Diencephalon (tissue), 1 donor: ENCODE data around the gene SRBD1. TPM values are rescaled to one million over a fixed set of nuclear protein-coding genes. Genes with fewer than 3 reads are reported as not detected.

Source experiments
- small RNA-seq: library from RNA; depleted of rRNA; stranded (forward); fragments of <200 nt; gene quantifications from one replicate; pipeline ENCODE3, GENCODE V24; 2014
- total RNA-seq: library from RNA; depleted of rRNA; stranded (reverse); fragments of >200 nt; gene quantifications from one replicate; pipeline ENCODE4 v1.2.3, GENCODE V29; 2014

SRBD1 gene, protein sequence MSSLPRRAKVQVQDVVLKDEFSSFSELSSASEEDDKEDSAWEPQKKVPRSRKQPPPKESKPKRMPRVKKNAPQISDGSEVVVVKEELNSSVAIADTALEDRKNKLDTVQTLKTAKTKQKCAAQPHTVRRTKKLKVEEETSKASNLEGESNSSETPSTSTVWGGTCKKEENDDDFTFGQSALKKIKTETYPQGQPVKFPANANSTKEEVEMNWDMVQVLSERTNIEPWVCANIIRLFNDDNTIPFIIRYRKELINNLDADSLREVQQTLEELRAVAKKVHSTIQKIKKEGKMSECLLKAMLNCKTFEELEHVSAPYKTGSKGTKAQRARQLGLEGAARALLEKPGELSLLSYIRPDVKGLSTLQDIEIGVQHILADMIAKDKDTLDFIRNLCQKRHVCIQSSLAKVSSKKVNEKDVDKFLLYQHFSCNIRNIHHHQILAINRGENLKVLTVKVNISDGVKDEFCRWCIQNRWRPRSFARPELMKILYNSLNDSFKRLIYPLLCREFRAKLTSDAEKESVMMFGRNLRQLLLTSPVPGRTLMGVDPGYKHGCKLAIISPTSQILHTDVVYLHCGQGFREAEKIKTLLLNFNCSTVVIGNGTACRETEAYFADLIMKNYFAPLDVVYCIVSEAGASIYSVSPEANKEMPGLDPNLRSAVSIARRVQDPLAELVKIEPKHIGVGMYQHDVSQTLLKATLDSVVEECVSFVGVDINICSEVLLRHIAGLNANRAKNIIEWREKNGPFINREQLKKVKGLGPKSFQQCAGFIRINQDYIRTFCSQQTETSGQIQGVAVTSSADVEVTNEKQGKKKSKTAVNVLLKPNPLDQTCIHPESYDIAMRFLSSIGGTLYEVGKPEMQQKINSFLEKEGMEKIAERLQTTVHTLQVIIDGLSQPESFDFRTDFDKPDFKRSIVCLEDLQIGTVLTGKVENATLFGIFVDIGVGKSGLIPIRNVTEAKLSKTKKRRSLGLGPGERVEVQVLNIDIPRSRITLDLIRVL
- total RNA-seq, result 45.4 TPM

GRCh38 chr2:45611020-45611859 lies at the start of gene SRBD1:
Gene SRBD1, minus strand, starts transcription at chr2:45611267. Its CDS starts 5,826 bp downstream, at chr2:45605441.

DNA sequence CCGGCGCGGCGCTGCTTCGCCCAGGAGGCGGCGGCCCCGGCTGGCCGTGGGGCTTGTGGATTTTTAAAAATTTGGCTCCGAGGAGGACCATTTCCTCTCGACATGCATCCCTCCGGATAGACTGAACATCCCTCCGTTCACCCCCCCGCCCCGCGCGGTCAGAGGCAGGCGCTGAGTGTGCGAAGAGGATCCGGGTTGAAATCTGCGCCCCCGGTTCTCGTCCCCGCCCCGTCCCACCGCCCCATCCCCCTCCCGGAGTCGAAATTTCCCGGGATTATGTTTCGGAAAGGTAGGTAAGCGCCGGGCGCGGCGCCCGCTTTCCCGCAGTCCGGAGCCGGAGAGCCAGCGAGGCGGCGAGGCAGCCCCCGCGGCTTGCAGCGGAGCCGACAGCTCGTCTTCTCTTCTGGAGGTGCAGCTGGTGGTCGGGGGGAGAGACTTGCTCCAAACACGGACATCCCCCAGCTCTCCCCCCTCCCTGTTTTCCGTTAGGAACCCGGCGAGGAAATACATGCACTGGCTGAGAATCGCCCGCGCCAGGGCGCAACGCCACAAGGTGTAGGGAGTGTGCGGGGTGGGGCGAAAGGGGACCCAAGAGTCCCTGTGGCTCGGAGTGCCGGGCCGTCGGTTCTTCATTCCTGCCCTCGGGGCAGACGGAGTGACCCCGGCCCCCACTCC lies 40.5 kb upstream of the SRBD1 start, which contains the start of gene PRKCE:
PRKCE (plus strand) TSS at position 261 of the 675 bp plus-strand sequence.

Small RNAs within 50 kb of the gene (small RNA-seq; reads per million reads assigned to genes)
- not detected for gene RN7SL414P

Other genes starting within 250 kb of the SRBD1 start
- gene PRKCE, start 40.4 kb upstream of the SRBD1 start, total RNA-seq, result 52.1 TPM